Measurements from ENCODE around the gene SLC5A8. TPM values are rescaled to one million over a fixed set of nuclear protein-coding genes. Genes with fewer than 3 reads are reported as not detected.

SLC5A8 gene
- total RNA-seq, 2 donors from 2014 or later: not detected

Other genes with a start within 250 kb of the SLC5A8 start
- 1 to 10 TPM; 5.8 to 6.7 TPM for gene UTP20, start 69.9 kb upstream of the SLC5A8 start, total RNA-seq
- gene ARL1, start 197.5 kb upstream of the SLC5A8 start, total RNA-seq: 10 to 100 TPM; 63.7 to 74.2 TPM

Data from right atrium auricular region (tissue), 2 donors.